Subcutaneous abdominal adipose tissue (tissue), 5 donors: ENCODE measurements around the gene NCKAP5L.
"Not testable (repeated sequence)": the region's sequence is repeated elsewhere in the genome, so short reads cannot be mapped to it uniquely, and the experiment has no call there.

Source experiments
- H3K27ac ChIP-seq: one replicate; pipeline ENCODE4 v1.7.0; 2013; ENCODE audit warnings: low read depth, mild to moderate bottlenecking, inconsistent platforms, low read length, moderate library complexity
- H3K27me3 ChIP-seq, 5 donors: one replicate each; pipeline ENCODE4 v1.7.0; 2013; ENCODE audit warnings: low read length in 5 of 5, inconsistent platforms in 1 of 5; ENCODE audit not compliant: control insufficient read depth in 5 of 5, insufficient read depth in 4 of 5
- H3K36me3 ChIP-seq, 5 donors: one replicate each; pipeline ENCODE4 v1.7.0; 2013; ENCODE audit warnings: low read length in 5 of 5; ENCODE audit not compliant: control insufficient read depth in 5 of 5, insufficient read depth in 5 of 5
- H3K4me1 ChIP-seq, 5 donors: one replicate each; pipeline ENCODE4 v1.7.0; 2013; ENCODE audit warnings: low read length in 5 of 5, mild to moderate bottlenecking in 3 of 5, moderate library complexity in 1 of 5; ENCODE audit not compliant: control insufficient read depth in 5 of 5, insufficient read depth in 5 of 5
- H3K4me3 ChIP-seq, 5 donors: one replicate each; pipeline ENCODE4 v1.7.0; 2013; ENCODE audit warnings: low read length in 5 of 5, low read depth in 1 of 5
- H3K9ac ChIP-seq, 5 donors: one replicate each; pipeline ENCODE4 v1.7.0; 2013; ENCODE audit warnings: low read length in 5 of 5, mild to moderate bottlenecking in 4 of 5, moderate library complexity in 3 of 5
- H3K9me3 ChIP-seq, 5 donors: one replicate each; pipeline ENCODE4 v1.7.0; 2013; ENCODE audit warnings: low read length in 5 of 5; ENCODE audit not compliant: control insufficient read depth in 5 of 5
- donor health status: healthy.
- donor health status: healthy.
- donor health status: healthy.
- donor health status: healthy.
- donor health status: healthy.

The NCKAP5L gene

DNA sequence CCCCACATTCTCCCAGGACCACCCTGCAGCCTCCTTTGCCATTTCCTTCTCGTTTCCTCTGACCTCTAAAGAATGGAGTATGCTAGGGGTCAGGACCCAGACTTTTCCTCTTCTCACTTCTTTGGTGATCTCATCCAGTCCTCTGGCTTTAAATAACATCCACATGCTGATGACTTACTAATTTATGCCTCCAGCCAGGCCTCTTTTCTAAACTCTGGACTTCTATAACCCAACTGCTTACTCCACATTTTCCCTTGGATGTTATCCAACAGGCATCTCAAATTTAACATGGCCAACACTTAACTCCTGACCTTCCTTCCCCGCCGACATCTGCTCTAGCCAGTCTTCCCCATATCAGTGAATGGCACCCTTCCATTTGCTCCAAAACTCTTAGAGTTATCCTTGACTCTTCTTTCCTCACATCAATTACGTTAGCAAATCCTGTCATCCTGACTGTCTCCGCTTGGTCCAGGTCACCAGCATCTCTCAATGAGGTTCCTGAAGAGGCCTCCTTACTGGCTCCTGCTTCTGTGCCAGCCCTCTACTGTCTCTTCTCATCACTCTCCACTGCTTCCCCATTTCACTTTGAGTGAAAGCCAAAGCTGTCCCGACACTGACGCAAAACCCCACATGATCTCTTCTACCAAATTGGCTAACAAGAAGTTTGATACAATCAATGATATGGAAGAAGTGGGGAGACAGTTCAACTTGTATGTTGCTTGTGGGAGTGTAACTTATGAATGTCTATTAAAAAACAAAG is 44.1 kb downstream of the NCKAP5L start:
- Histone ChIP-seq H3K9ac (no peak overlapping the region), H3K9me3 (peaks cover 0 to 3% (median 0%) of the 10 kb centered on the region in 5 donors), H3K4me1 (peaks cover 2 to 20% (median 16%) of the 10 kb centered on the region in 5 donors), H3K27me3 (peaks cover 0 to 2% (median 0%) of the 10 kb centered on the region in 5 donors), H3K27ac (peak overlapping the region; percentile 31), H3K36me3 (no peaks in the 10 kb centered on the region), H3K4me3 (no peak overlapping the region)

DNA sequence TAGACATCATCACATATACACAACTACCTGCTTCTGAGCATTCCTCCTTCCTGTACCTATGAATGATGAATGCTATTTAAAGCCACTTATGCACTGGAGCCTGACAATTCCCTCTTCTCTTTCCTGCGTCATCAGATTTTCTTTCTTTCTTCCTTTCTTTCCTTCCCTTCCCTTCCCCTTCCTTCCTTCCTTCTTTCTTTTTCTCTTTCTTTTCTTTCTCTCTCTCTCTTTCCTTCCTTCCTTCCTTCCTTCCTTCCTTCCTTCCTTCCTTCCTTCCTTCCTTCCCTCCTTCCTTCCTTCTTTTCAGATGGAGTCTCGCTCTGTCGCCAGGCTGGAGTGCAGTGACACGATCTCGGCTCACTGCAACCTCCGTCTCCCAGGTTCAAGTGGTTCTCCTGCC is 47.3 kb downstream of the NCKAP5L start:
- H3K9ac ChIP-seq, H3K36me3 ChIP-seq, H3K27ac ChIP-seq, H3K9me3 ChIP-seq, H3K4me3 ChIP-seq, H3K27me3 ChIP-seq: not testable (repeated sequence)
- peaks cover 2 to 24% (median 16%) of the 10 kb centered on the region in 5 donors for H3K4me1 ChIP-seq

DNA sequence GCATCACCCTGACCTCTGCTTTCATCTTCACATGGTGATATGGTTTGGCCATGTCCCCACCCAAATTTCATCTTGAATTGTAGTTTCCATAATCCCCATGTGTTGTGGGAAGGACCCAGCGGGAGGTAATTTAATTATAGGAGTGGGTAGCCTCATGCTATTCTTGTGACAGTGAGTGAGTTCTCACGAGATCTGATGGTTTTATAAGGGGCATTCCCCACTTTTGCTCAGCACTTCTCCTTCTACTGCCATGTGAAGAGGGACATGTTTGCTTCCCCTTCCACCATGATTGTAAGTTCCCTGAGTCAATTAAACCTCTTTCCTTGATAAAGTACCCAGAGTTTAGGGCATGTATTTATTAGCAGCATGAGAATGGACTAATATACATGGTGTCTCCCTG is 48.6 kb downstream of the NCKAP5L start:
- Histone ChIP-seq H3K27me3 (peaks cover 0 to 7% (median 0%) of the 10 kb centered on the region in 5 donors), H3K36me3 (no peaks in the 10 kb centered on the region)

DNA sequence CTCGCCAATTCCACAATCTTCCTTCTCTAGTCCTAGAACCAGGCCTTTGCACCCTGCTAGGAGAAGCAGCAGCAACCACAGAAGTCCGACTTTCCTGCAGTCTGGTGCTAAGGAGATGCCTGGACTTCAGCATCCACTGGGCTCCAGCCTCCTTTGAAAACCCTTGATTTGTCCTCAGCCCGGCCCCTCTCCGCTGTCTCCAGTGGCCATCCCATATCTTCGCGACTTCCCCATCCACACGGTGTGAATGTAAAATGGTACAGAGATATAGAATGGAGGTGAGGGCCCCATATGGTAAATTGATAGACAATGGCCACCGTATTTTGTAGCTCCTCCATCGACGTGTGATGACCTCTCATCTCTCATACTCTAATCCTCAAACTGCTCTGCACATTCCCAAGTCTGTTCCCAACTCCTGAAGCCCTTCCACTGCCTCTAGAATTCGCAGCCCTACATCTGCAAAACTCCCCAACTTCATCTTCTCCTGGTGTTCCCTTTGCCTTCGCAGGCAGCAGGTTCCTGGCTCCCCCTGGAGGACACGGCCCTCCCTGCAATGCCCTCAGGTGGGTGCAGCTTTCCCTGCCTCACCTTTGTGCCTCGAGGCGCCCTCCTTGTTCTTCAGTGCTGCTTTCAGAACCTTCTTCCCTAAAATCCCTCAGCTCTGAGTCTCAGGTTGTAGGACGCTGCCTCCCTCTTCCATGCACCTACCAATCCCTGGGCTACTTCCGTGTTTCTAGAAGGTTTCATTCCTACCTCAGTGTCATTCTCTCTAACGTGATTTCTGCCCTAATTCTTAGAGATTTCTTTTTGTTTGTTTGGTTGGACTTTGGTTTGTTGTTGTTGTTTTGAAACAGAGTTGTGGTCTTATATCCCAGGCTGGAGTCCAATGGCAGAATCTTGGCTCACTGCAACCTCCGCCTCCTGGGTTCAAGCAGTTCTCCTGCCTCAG is 50.1 kb downstream of the NCKAP5L start:
- no peak overlapping the region for H3K9ac ChIP-seq
- no peaks in the 10 kb centered on the region for H3K36me3 ChIP-seq
- H3K4me3 ChIP-seq, result no peak overlapping the region
- H3K27me3 ChIP-seq, result peaks cover 0 to 7% (median 0%) of the 10 kb centered on the region in 5 donors
- H3K27ac ChIP-seq, result no peak overlapping the region
- H3K9me3 ChIP-seq, result no peaks in the 10 kb centered on the region
- peaks cover 0 to 4% (median 0%) of the 10 kb centered on the region in 5 donors for H3K4me1 ChIP-seq

More for the DNA sequence above, 48.6 kb downstream of the NCKAP5L start:
- Histone ChIP-seq H3K4me1 (peaks cover 2 to 19% (median 13%) of the 10 kb centered on the region in 5 donors), H3K4me3 (no peak overlapping the region), H3K9me3 (no peaks in the 10 kb centered on the region), H3K9ac (no peak overlapping the region), H3K27ac (no peak overlapping the region)

DNA sequence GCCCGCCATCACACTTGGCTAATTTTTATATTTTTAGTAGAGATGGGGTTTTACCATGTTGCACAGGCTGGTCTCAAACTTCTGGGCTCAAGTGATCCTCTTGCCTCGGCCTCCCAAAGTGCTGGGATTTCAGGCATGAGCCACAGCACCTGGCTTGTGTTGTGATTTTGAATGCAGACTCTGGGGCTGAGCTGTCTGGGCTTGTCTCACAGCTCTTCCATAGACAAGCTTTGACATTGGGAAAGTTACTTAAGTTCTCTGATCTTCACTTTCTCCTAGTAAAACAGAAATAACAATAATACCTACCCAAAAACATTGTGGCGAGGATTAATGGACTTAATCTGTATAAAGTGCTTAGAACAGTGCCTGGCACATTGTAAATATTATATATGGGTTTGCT is 50.9 kb downstream of the NCKAP5L start:
- H3K4me1 ChIP-seq, result peaks cover 0 to 4% (median 0%) of the 10 kb centered on the region in 5 donors
- no peak overlapping the region for H3K9ac ChIP-seq
- no peaks in the 10 kb centered on the region for H3K9me3 ChIP-seq
- H3K27me3 ChIP-seq, result peaks cover 0 to 7% (median 0%) of the 10 kb centered on the region in 5 donors
- H3K36me3 ChIP-seq, result no peaks in the 10 kb centered on the region
- no peak overlapping the region for H3K27ac ChIP-seq
- no peak overlapping the region for H3K4me3 ChIP-seq

DNA sequence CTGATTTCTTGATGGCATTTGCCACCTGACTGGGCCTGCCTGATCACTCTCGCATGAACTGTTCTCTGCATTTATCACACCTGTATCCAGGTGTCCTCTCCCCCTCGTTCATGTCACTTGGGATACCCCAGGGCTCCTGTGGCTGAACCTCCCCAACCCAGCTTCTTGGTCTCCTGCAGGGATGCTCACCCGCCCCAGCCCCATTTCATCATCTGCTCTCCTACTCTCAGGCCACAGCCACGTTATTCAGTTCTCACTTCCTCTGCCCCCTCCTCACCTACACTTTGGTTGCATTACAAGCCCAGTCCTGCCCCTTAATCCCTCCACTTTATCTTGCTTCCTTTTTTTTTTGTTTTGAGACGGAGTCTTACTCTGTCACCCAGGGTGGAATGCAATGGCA is 51.4 kb downstream of the NCKAP5L start:
- H3K9me3 ChIP-seq, result no peaks in the 10 kb centered on the region
- H3K4me3 ChIP-seq, result no peak overlapping the region
- no peaks in the 10 kb centered on the region for H3K36me3 ChIP-seq
- no peak overlapping the region for H3K27ac ChIP-seq
- H3K9ac ChIP-seq, result no peak overlapping the region
- H3K4me1 ChIP-seq, result peaks cover 0 to 4% (median 0%) of the 10 kb centered on the region in 5 donors
- peaks cover 0 to 7% (median 0%) of the 10 kb centered on the region in 5 donors for H3K27me3 ChIP-seq

DNA sequence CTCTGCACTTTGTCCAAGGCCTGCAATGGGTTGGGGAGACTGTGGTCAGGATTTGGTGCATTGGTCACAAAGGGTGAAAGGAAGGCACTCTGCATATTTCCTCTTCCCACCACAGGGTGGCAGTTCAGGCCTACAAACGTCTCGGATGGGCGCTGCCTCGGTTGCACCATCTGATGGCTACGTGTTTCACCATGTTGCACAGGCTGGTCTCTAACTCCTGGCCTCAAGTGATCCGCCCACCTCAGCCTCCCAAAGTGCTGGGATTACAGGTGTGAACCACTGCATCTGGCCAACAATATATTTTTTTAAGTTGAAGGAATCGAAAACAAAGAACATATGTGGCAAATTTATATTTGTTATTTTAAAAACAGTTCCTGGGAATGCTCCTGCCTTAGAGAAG is 51.8 kb downstream of the NCKAP5L start:
- Histone ChIP-seq H3K4me1 (peaks cover 0 to 4% (median 0%) of the 10 kb centered on the region in 5 donors), H3K36me3 (no peaks in the 10 kb centered on the region), H3K9ac (no peak overlapping the region), H3K9me3 (no peaks in the 10 kb centered on the region), H3K4me3 (peak overlapping the region in 1 of 5 donors; percentile 9), H3K27me3 (peaks cover 0 to 7% (median 0%) of the 10 kb centered on the region in 5 donors), H3K27ac (no peak overlapping the region)

DNA sequence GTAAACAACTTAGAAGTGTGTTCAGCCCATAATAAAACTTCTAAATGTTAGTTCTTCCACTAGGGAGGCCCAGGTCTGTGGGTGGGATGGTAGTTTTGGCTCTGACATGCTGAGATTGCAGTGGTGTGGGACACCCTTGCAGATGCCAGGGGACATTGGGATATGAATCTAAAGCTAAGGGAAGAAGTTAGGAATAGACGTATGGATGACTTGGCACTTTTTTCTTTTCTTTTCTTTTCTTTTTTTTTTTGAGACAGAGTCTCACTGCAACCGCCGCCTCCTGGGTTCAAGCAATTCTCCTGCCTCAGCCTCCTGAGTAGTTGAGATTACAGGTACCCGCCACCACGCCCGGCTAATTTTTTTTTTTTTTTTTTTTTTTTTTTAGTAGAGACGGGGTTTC is 55.1 kb downstream of the NCKAP5L start:
- not testable (repeated sequence) for H3K27ac ChIP-seq, H3K27me3 ChIP-seq, H3K9me3 ChIP-seq, H3K4me3 ChIP-seq, H3K9ac ChIP-seq, H3K36me3 ChIP-seq, H3K4me1 ChIP-seq

DNA sequence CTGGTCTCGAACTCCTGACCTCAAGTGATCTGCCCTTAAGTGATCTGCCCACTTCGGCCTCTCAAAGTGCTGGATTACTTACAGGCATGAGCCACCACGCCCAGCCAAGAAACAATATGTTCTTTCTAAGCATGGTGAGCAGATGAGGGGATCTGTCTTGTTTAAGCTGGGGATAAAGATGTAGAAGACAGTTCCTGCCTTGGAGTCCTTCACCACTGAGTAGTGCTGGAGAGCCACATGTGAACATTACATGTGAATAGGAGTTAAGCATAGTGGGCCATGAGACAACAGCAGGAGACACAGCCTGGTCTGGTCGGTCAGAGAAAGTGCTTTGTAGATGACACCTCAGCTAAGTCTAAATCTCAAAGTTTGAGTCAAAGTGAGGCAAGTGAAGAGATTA is 60.9 kb downstream of the NCKAP5L start:
- Histone ChIP-seq H3K36me3 (peaks cover 2 to 31% (median 25%) of the 10 kb centered on the region in 5 donors), H3K9ac (no peak overlapping the region), H3K4me3 (no peak overlapping the region), H3K27me3 (no peaks in the 10 kb centered on the region), H3K4me1 (peaks cover 0 to 17% (median 2%) of the 10 kb centered on the region in 5 donors), H3K9me3 (no peaks in the 10 kb centered on the region), H3K27ac (no peak overlapping the region)

DNA sequence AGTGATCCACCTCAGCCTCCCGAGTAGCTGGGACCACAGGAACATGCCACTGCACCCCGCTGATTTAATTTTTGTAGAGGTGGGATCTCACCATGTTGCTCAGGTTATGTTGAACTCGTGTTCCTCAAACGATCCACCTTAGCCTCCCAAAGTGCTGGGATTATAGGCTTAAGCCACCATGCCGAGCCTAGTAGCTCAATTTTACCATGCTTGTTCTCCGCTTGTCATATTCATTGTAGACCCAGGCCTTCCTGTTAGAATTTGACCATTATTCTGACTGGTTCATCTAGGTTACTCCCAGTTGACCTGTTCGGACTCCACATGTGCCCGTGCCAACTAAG is 62.1 kb downstream of the NCKAP5L start:
- Histone ChIP-seq H3K27ac (no peak overlapping the region), H3K36me3 (peaks cover 9 to 44% (median 37%) of the 10 kb centered on the region in 5 donors), H3K4me3 (no peak overlapping the region), H3K27me3 (no peaks in the 10 kb centered on the region), H3K9ac (no peak overlapping the region), H3K9me3 (no peaks in the 10 kb centered on the region), H3K4me1 (peaks cover 0 to 19% (median 2%) of the 10 kb centered on the region in 5 donors)
